D721Med (cell line): ENCODE measurements around the gene PGLYRP2.

ENCODE experiments used
- DNase-seq: peaks from one replicate; pipeline ENCODE4 v3.0.0; 2011; ENCODE audit warnings: low spot score; ENCODE audit not compliant: insufficient read length
- FAIRE-seq: peaks from 2 replicates; lab custom pipeline; 2011; peaks lifted over from hg19 to GRCh38; lab: Jason Lieb, UNC
- TF ChIP-seq, protein P1 (sequence below): IDR thresholded peaks from 2 replicates; pipeline ENCODE4 v1.5.1; 2012; ENCODE audit warnings: mild to moderate bottlenecking, control low read depth; ENCODE audit not compliant: insufficient read depth; ENCODE audit errors: missing control alignments

Gene PGLYRP2

GRCh38 chr19:15429825-15430467, 49.4 kb downstream of the PGLYRP2 start:
- TF ChIP-seq, protein P1, sequence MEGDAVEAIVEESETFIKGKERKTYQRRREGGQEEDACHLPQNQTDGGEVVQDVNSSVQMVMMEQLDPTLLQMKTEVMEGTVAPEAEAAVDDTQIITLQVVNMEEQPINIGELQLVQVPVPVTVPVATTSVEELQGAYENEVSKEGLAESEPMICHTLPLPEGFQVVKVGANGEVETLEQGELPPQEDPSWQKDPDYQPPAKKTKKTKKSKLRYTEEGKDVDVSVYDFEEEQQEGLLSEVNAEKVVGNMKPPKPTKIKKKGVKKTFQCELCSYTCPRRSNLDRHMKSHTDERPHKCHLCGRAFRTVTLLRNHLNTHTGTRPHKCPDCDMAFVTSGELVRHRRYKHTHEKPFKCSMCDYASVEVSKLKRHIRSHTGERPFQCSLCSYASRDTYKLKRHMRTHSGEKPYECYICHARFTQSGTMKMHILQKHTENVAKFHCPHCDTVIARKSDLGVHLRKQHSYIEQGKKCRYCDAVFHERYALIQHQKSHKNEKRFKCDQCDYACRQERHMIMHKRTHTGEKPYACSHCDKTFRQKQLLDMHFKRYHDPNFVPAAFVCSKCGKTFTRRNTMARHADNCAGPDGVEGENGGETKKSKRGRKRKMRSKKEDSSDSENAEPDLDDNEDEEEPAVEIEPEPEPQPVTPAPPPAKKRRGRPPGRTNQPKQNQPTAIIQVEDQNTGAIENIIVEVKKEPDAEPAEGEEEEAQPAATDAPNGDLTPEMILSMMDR: no peak
- FAIRE-seq (no peak), DNase-seq (no peak)

GRCh38 chr19:15428956-15429824, 50.1 kb downstream of the PGLYRP2 start:
- FAIRE-seq: no peak
- DNase-seq: no peak
- TF ChIP-seq, protein P1: no peak

- TF ChIP-seq, protein P1: no peak
- DNase-seq (no peak), FAIRE-seq (no peak)
Measured at GRCh38 chr19:15427991-15428471, 51.3 kb downstream of the PGLYRP2 start.

- TF ChIP-seq, protein P1: no peak
- DNase-seq: no peak
- no peak for FAIRE-seq
Measured at GRCh38 chr19:15427350-15427700, 52.0 kb downstream of the PGLYRP2 start.

- TF ChIP-seq, protein P1: no peak
- DNase-seq (no peak), FAIRE-seq (peak; percentile 6)
Measured at GRCh38 chr19:15426485-15427349, 52.6 kb downstream of the PGLYRP2 start.

DNA sequence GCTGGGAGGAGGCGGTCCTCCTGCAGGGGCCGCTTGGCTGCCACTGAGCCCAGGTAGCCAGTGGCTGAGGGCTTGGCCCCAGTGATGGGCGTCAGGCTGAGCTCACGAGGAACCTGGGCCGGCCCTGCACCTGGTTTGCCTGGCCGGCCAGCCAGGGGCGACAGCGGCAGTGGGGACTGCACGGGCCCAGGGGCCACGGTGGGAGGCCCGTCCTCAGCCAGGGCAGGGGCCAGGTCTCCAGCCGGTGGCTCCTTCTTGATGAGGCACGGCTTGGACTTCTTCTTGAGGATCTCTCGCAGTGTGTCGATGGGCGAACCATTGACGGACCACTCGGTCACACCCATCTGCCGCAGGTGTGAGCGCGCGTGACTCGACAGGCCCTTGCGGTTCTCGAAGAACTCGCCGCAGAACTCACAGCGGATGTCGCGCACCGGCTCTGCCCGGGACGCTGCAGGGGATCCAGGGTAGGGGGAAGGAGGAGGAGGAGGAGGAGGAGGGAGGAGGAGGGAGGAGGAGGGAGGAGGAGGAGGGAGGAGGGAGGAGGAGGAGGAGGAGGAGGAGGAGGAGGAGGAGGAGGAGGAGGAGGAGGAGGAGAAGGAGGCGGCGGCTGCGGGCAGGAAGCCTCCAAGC, 53.9 kb downstream of the PGLYRP2 start:
- DNase-seq: no peak
- FAIRE-seq: no peak

More for the DNA sequence above, 53.9 kb downstream of the PGLYRP2 start:
- TF ChIP-seq, protein P1: no peak
